ENCODE measurements around the gene GLIS1. TPM values are rescaled to one million over a fixed set of nuclear protein-coding genes. Genes with fewer than 3 reads are reported as not detected.

The GLIS1 gene
- total RNA-seq, 2 donors from 2014 or later = 0.20 to 0.22 TPM

DNA sequence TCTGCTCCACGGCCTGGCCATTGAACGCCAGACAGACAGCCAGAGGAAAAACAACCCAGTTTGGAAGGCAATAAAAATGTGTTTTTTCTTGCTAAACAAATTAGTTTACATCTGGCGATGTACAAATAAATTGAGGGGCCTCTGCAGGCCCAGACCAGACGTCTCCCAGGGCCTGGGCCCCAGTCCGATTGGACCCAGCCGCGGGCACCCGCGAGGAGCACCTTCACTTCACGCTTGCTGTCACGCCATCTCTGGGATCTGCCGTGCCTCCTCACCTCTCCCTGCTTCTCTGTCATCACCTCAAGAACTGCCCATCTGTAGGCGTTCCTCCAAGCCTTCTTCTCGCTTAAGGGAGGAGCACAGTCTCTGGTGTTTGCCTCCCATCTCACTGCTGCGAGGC, 61.5 kb downstream of the GLIS1 start:
- no peaks in the 10 kb centered on the region for H3K27me3 ChIP-seq
- no peak overlapping the region for H3K4me3 ChIP-seq
- no peak overlapping the region for H3K27ac ChIP-seq
- H3K36me3 ChIP-seq = no peaks in the 10 kb centered on the region
- TF ChIP-seq, protein P1, sequence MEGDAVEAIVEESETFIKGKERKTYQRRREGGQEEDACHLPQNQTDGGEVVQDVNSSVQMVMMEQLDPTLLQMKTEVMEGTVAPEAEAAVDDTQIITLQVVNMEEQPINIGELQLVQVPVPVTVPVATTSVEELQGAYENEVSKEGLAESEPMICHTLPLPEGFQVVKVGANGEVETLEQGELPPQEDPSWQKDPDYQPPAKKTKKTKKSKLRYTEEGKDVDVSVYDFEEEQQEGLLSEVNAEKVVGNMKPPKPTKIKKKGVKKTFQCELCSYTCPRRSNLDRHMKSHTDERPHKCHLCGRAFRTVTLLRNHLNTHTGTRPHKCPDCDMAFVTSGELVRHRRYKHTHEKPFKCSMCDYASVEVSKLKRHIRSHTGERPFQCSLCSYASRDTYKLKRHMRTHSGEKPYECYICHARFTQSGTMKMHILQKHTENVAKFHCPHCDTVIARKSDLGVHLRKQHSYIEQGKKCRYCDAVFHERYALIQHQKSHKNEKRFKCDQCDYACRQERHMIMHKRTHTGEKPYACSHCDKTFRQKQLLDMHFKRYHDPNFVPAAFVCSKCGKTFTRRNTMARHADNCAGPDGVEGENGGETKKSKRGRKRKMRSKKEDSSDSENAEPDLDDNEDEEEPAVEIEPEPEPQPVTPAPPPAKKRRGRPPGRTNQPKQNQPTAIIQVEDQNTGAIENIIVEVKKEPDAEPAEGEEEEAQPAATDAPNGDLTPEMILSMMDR (IDR thresholded peaks at IDR 0.05) = no peak
- DNase-seq (ENCODE audit: low spot score) = no peak
- H3K4me1 ChIP-seq = peaks cover 0 to 8% of the 10 kb centered on the region in 2 donors
- H3K9me3 ChIP-seq = no peaks in the 10 kb centered on the region

DNA sequence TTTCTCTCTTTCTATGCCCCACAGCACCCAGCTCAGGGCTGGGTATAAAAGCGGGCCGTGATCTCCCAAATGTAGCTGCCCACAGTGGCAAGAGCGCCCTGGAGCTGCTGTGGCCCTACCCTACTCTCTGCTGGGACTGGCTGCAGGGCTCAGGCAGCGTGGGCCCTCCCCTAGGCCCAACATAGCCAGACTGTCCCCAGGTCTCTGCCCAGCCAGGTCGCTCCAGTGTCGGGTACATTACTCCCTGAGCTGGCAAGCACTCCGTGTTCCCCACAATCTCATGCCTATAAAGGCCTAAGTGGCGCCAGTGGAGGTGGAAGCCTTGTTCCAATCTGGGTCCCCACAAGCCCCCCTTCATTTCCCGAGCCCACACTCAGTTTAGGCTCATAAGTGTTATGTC, 66.2 kb downstream of the GLIS1 start:
- no peaks in the 10 kb centered on the region for H3K9me3 ChIP-seq
- no peak overlapping the region for H3K4me3 ChIP-seq
- no peak overlapping the region for H3K27ac ChIP-seq
- H3K4me1 ChIP-seq = peaks cover 0 to 9% of the 10 kb centered on the region in 2 donors
- no peaks in the 10 kb centered on the region for H3K36me3 ChIP-seq
- TF ChIP-seq, protein P1 (IDR thresholded peaks at IDR 0.05) = no peak
- DNase-seq (ENCODE audit: low spot score) = no peak
- H3K27me3 ChIP-seq = no peaks in the 10 kb centered on the region

DNA sequence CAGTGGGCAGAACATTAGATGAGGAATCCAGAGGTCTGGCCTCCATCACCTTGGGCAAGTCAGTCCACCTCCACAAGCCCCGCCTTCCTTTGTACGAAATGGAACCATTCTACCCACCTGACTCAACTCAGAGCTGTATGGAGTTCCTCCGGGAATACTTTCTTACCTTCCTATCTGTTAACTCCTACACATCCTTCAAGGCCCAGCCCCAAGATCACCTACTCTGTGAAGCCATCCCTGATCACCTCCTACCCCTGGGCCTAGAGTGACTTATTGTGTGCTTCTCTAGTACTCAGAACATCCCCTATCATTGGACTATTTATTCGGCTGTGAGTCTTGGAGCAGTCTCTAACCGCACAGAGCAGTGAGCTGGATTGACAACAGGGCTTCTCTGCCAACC, 66.7 kb downstream of the GLIS1 start:
- H3K27me3 ChIP-seq = no peaks in the 10 kb centered on the region
- peaks cover 0 to 9% of the 10 kb centered on the region in 2 donors for H3K4me1 ChIP-seq
- no peaks in the 10 kb centered on the region for H3K36me3 ChIP-seq
- no peak overlapping the region for H3K4me3 ChIP-seq
- TF ChIP-seq, protein P1 (IDR thresholded peaks at IDR 0.05) = no peak
- no peaks in the 10 kb centered on the region for H3K9me3 ChIP-seq
- H3K27ac ChIP-seq = no peak overlapping the region
- no peak for DNase-seq (ENCODE audit: low spot score)

DNA sequence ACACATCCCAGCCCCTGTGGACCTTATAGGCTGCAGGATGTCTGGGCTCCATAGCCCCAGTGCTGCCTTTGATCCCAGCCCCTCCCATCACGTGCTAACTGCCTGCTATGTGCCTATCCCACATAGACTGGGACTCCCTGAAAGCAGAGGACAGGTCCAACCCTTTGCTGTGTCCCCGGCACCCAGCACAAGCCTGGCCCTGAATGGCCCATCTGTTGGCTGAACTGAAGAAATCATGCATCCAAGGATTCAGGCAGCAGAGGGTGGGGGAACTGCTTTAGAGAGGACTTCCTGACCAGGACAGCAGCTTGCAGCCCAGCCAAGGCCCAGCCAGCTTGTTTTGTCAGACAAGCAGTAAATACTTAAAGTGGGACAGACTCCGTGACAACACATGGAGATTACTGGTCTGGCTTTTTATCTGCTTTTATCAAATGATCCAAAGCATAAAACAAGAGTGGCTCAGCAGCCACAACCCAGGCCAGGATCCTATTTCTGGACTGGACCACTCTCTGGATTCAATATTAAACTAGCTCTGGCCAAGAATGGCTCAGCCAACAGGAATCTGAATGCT, 69.3 kb downstream of the GLIS1 start:
- TF ChIP-seq, protein P1 (IDR thresholded peaks at IDR 0.05) = no peak
- no peak overlapping the region for H3K27ac ChIP-seq
- no peaks in the 10 kb centered on the region for H3K27me3 ChIP-seq

DNA sequence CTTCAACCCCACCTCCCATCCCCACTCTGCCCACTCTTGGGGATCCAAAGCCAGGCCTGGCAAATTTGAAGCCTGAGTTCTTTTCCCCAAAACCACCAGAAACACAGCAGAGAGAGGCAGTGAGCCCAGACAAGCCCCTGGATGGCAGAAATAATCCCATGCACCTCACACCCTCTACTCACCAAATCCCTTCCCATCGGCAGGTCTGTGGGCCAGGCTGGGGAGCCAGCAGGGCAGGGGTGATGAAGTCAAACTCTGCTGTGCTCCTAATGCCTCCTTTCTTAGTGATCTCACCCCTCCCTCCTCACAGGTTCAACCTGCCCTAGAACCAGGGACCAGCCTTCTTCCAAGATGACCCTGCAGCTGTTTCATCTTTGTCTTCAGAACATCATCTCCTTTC, 72.4 kb downstream of the GLIS1 start:
- Histone ChIP-seq H3K27ac (no peak overlapping the region), H3K9me3 (no peaks in the 10 kb centered on the region), H3K36me3 (no peaks in the 10 kb centered on the region), H3K27me3 (no peaks in the 10 kb centered on the region), H3K4me3 (no peak overlapping the region), H3K4me1 (peaks cover 0 to 9% of the 10 kb centered on the region in 2 donors)
- TF ChIP-seq, protein P1 (IDR thresholded peaks at IDR 0.05) = no peak
- no peak for DNase-seq (ENCODE audit: low spot score)

More for the DNA sequence above, 69.3 kb downstream of the GLIS1 start:
- Histone ChIP-seq H3K36me3 (no peaks in the 10 kb centered on the region), H3K9me3 (no peaks in the 10 kb centered on the region), H3K4me1 (peaks cover 0 to 9% of the 10 kb centered on the region in 2 donors), H3K4me3 (no peak overlapping the region)
- no peak for DNase-seq (ENCODE audit: low spot score)

DNA sequence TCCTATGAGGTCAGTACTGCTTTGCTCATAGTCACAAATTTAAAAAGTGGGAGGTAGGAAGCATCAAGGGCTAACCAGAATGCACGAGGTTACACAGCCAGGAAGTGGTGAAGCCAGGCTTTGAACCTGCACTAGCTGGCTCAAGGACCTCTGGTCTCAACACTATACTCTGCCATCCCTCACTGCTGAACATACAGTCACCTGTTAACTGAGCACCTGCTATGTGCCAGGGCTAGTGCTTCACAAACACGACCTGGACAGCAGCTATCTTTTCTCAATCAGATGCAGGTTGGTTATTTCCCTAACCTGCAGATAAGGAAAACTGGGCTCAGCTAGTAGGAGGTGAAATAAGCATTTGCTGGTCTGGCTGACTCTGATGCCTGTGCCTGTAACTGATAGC, 73.0 kb downstream of the GLIS1 start:
- no peak overlapping the region for H3K4me3 ChIP-seq
- H3K36me3 ChIP-seq = no peaks in the 10 kb centered on the region
- no peak for DNase-seq (ENCODE audit: low spot score)
- H3K4me1 ChIP-seq = peaks cover 0 to 9% of the 10 kb centered on the region in 2 donors
- no peaks in the 10 kb centered on the region for H3K27me3 ChIP-seq
- no peak overlapping the region for H3K27ac ChIP-seq
- H3K9me3 ChIP-seq = no peaks in the 10 kb centered on the region
- TF ChIP-seq, protein P1 (IDR thresholded peaks at IDR 0.05) = no peak
